ENCODE data around the gene CFAP77.

The CFAP77 gene

GRCh38 chr9:132606066-132606465 lies 196.1 kb downstream of the CFAP77 start:
- no peak for DNase-seq

- no peak for DNase-seq
Observed at GRCh38 chr9:132609184-132609583, 199.2 kb downstream of the CFAP77 start.

- DNase-seq, result no peak
Observed at GRCh38 chr9:132609829-132610228, 199.8 kb downstream of the CFAP77 start.

- DNase-seq, result no peak
Observed at GRCh38 chr9:132610661-132611060, 200.7 kb downstream of the CFAP77 start.

GRCh38 chr9:132614324-132614723 lies 204.3 kb downstream of the CFAP77 start:
- no peak for DNase-seq

- DNase-seq, result no peak
Observed at GRCh38 chr9:132615774-132616173, 205.8 kb downstream of the CFAP77 start.

GRCh38 chr9:132616725-132617124 lies 206.7 kb downstream of the CFAP77 start:
- no peak for DNase-seq

- peak; percentile 78 for DNase-seq
Observed at GRCh38 chr9:132622159-132622558, 212.1 kb downstream of the CFAP77 start.

All from NCI-H345 (cell line).